ENCODE data around the gene TBC1D22B.
"Not testable (repeated sequence)": the region's sequence is repeated elsewhere in the genome, so short reads cannot be mapped to it uniquely, and the experiment has no call there.

TBC1D22B gene

DNA sequence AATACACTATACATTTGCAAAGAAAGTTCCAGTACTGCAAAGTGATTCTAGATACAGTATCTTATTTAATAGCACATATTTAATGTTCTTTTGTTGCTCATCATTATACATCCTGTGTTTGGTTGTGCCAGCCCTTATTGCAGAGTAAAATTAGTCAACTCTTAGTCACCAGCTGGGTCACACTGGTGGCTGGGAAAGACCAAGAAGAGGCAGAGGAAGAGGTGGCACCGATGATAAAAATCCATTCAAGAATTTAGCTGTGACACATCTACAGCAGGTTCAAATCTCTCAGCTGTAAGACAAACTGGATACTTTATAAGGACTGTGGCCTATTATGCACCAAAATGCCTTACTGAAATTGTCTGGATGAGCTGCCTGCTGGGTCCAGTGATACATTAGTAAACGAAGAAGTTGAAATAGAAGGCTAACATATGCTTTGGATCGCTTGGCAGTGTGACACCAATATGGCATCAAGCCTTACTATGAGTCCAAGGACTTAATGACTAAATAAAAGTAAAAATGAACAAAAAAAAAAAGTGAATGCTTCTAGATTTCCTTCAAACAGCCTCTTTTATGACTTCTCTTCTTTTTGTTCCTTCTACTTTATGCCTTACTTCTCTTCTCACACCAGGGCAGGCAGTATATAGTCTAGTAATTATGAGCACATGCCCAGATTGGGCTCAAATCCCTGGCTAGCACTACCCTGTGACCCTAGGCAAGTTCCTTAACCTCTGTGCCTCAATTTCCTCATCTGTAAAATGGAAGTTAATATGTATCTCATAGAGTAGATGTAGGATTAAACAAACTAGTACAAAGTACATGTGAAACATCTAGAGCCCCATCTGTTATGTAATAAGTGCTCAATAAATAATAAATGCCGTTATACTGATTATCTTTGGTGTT, 66.8 kb downstream of the TBC1D22B start:
- TF ChIP-seq, protein P1, sequence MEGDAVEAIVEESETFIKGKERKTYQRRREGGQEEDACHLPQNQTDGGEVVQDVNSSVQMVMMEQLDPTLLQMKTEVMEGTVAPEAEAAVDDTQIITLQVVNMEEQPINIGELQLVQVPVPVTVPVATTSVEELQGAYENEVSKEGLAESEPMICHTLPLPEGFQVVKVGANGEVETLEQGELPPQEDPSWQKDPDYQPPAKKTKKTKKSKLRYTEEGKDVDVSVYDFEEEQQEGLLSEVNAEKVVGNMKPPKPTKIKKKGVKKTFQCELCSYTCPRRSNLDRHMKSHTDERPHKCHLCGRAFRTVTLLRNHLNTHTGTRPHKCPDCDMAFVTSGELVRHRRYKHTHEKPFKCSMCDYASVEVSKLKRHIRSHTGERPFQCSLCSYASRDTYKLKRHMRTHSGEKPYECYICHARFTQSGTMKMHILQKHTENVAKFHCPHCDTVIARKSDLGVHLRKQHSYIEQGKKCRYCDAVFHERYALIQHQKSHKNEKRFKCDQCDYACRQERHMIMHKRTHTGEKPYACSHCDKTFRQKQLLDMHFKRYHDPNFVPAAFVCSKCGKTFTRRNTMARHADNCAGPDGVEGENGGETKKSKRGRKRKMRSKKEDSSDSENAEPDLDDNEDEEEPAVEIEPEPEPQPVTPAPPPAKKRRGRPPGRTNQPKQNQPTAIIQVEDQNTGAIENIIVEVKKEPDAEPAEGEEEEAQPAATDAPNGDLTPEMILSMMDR (IDR thresholded peaks at IDR 0.05; ENCODE audit: insufficient read depth, low read length, missing control alignments), result no peak
- DNase-seq (ENCODE audit: low read depth, low spot score), result no peak
- POLR2A ChIA-PET, result no interaction called here
- no peak overlapping the region for H3K4me3 ChIP-seq (ENCODE audit: low read depth, low read length)
- CTCF ChIA-PET, result interaction anchor here (0.6 to 5.9 kb wide), 18 partner anchors 10 to 1106 kb away, joined by 3 to 124 read pairs (median 6); partner anchors contain the start of gene RNF8

DNA sequence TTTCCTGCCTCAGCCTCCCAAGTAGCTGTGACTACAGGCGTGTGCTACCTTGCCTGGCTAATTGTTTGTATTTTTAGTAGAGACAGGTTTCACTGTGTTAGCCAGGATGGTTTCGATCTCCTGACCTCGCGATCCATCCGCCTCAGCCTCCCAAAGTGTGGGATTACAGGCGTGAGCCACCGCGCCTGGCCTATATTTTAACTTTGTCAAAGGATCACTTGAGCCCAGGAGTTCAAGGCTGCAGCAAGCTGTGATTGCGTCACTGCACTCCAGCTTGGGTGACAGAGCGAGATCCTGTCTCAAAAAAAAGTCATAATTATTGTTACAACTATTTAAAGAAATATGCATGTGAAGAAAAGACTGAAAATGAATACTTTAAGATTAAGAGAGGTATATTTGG, 72.8 kb downstream of the TBC1D22B start:
- CTCF ChIA-PET; H3K4me3 ChIP-seq (ENCODE audit: low read depth, low read length); POLR2A ChIA-PET; DNase-seq (ENCODE audit: low read depth, low spot score): not testable (repeated sequence)

DNA sequence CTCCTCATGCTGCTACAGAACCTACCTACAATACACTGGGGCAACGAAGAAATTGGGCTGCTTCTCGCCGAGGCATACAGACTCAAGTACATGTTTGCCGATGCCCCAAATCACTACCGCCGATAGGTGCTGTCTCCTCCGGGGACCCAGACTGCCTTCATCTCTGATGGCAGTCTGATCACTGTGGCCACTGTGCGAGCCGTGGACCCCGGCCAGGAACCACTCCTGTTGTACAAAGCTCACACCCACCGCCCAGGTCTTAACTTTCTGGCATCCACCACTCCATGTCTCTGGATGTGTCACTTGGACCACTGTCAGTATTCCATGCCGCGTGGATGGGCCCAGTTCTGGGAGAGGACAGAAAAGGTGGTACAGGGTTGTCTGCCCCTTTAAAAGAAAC, 73.5 kb downstream of the TBC1D22B start:
- CTCF ChIA-PET, result no interaction called here
- POLR2A ChIA-PET, result no interaction called here
- no peak overlapping the region for H3K4me3 ChIP-seq (ENCODE audit: low read depth, low read length)
- TF ChIP-seq, protein P1 (IDR thresholded peaks at IDR 0.05; ENCODE audit: insufficient read depth, low read length, missing control alignments), result no peak
- DNase-seq (ENCODE audit: low read depth, low spot score), result no peak

DNA sequence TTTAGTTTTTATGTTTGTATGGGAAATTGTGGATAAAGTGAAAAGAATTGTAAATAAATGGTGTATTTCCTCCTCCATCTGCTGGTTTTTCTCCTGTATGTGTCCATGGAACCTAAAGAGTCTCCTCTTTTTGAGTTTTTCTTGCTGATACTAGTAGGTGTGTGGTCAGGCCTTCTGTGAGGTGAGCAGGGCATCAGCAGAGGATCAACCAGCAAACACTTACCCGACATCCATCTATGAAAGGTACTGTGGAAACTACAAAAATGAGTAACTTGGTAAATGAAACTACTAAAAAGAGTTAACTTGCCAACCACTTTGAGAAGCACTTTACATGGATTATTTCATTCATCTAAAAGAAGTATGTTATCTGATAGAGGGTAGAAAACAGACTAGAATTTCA, 75.3 kb downstream of the TBC1D22B start:
- ChIA-PET CTCF (no interaction called here), POLR2A (interaction anchor here (0.7 kb wide), 1 partner anchor 295 kb away, joined by 3 read pairs; no protein-coding TSS in a partner anchor)

DNA sequence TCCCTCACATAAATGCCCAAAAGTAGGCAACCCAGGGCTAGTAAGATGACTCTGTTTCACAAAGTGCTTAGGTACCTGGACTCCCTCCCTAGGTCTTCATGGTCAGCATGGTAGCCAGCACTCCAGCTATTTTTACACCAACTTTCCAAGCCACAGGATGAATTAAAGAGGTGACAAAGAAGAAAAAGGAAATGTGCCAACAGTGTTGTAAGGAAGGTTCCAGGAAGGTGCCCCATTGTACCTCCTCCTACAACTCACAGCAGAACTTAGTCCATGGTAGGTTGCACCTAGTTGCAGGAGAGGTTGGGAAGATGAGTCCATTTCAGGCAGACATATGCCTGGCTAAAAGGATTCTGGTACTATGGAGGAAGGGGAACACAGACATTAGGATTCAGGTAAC, 76.5 kb downstream of the TBC1D22B start:
- TF ChIP-seq, protein P1 (IDR thresholded peaks at IDR 0.05; ENCODE audit: insufficient read depth, low read length, missing control alignments), result no peak
- ChIA-PET POLR2A (no interaction called here), CTCF (interaction anchor here (2.3 kb wide), 1 partner anchor 9 kb away, joined by 14 read pairs; no protein-coding TSS in a partner anchor)
- no peak for DNase-seq (ENCODE audit: low read depth, low spot score)
- H3K4me3 ChIP-seq (ENCODE audit: low read depth, low read length), result no peak overlapping the region

More for the DNA sequence above, 75.3 kb downstream of the TBC1D22B start:
- no peak overlapping the region for H3K4me3 ChIP-seq (ENCODE audit: low read depth, low read length)
- no peak for DNase-seq (ENCODE audit: low read depth, low spot score)
- TF ChIP-seq, protein P1 (IDR thresholded peaks at IDR 0.05; ENCODE audit: insufficient read depth, low read length, missing control alignments), result no peak

DNA sequence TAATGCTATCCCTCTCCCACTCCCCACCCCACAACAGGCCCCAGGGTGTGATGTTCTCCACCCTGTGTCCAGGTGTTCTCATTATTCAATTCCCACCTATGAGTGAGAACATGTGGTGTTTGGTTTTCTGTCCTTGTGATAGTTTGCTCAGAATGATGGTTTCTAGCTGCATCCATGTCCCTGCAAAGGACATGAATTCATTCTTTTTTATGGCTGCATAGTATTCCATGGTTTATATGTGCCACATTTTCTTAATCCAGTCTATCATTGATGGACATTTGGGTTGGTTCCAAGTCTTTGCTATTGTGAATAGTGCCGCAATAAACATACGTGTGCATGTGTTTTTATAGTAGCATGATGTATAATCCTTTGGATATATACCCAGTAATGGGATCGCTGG, 80.7 kb downstream of the TBC1D22B start:
- POLR2A ChIA-PET, result not testable (repeated sequence)

DNA sequence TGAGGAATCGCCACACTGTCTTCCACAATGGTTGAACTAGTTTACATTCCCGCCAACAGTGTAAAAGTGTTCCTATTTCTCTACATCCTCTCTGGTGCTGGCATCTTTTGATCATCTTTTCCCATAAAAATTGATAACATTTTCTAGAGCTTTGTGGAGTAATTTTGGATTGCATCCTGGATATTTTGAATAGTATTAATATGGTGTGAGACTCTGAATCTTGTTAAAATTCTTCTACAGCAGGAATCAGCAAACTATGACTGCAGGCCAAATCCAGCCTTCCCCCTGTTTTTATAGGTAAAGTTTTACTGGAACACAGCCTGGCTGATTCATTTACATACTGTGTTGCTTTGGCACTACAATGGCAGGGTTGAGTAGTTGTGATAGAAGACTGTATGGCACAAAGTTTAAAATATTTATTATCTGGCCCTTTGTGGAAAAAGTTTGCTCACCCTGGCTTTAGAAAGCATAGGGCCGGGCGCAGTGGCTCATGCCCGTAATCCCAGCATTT, 81.2 kb downstream of the TBC1D22B start:
- no peak for DNase-seq (ENCODE audit: low read depth, low spot score)
- no peak overlapping the region for H3K4me3 ChIP-seq (ENCODE audit: low read depth, low read length)
- ChIA-PET CTCF (interaction anchor here (1.0 kb wide), 1 partner anchor 15 kb away, joined by 3 read pairs; no protein-coding TSS in a partner anchor), POLR2A (no interaction called here)
- TF ChIP-seq, protein P1 (IDR thresholded peaks at IDR 0.05; ENCODE audit: insufficient read depth, low read length, missing control alignments), result no peak

More for the DNA sequence above, 80.7 kb downstream of the TBC1D22B start:
- CTCF ChIA-PET; H3K4me3 ChIP-seq (ENCODE audit: low read depth, low read length); DNase-seq (ENCODE audit: low read depth, low spot score): not testable (repeated sequence)
